WTC11 (cell line): Measurements from ENCODE around the gene ZNF202. TPM values are rescaled to one million over a fixed set of nuclear protein-coding genes. Genes with fewer than 3 reads are reported as not detected.
A peak's percentile ranks its signal among the peaks of the same experiment; 100 is the strongest.
"Not testable (repeated sequence)": the region's sequence is repeated elsewhere in the genome, so short reads cannot be mapped to it uniquely, and the experiment has no call there.

Experiments used
- ATAC-seq: fragments of 200-7000 bp; cut with Tn5 transposase; 2 replicates; pipeline ENCODE4 v1.10.0; 2021; ENCODE audit warnings: mild to moderate bottlenecking, moderate library complexity
- CTCF ChIA-PET: fragments of 300-600 bp; sonication (Branson Sonifier 250); formaldehyde crosslinking; loops from one replicate; lab custom pipeline; 2021; ENCODE audit warnings: antibody characterized with exemption; lab: Charles Lee
- POLR2A ChIA-PET: fragments of 350-600 bp; sonication (Branson Sonifier 250); formaldehyde crosslinking; loops from one replicate; lab custom pipeline; 2021; ENCODE audit warnings: antibody characterized with exemption; lab: Charles Lee
- DNase-seq: peaks from one replicate; pipeline ENCODE4 v3.0.0; 2021; ENCODE audit warnings: low spot score
- H3K27ac Mint-ChIP-seq: 2 replicates; pipeline ENCODE4 v1.8.0; 2021; ENCODE audit warnings: mixed read lengths
- H3K27me3 Mint-ChIP-seq: 2 replicates; pipeline ENCODE4 v1.8.0; 2021; ENCODE audit warnings: low read depth, mild to moderate bottlenecking, moderate library complexity, mixed read lengths
- H3K36me3 Mint-ChIP-seq: 2 replicates; pipeline ENCODE4 v1.8.0; 2021; ENCODE audit warnings: mixed read lengths
- H3K4me1 Mint-ChIP-seq: 2 replicates; pipeline ENCODE4 v1.8.0; 2022; ENCODE audit warnings: mixed read lengths
- H3K4me3 Mint-ChIP-seq: 2 replicates; pipeline ENCODE4 v1.8.0; 2021; ENCODE audit warnings: mild to moderate bottlenecking, moderate library complexity, mixed read lengths
- H3K9me3 Mint-ChIP-seq: 2 replicates; pipeline ENCODE4 v1.8.0; 2021; ENCODE audit warnings: mixed read lengths
- CREB1 ChIP-seq: sonication (generic); formaldehyde crosslinking; IDR thresholded peaks from 2 replicates; pipeline ENCODE4 v1.8.0; 2023; ENCODE audit warnings: mild to moderate bottlenecking, missing genetic modification reagents
- CTCF ChIP-seq: fragments of 200-600 bp; IDR thresholded peaks from 2 replicates; pipeline ENCODE4 v1.8.0; 2022; ENCODE audit warnings: antibody characterized with exemption
- ELF4 ChIP-seq: sonication (generic); formaldehyde crosslinking; IDR thresholded peaks from 2 replicates; pipeline ENCODE4 v1.8.1; 2022; ENCODE audit warnings: low read depth, mild to moderate bottlenecking, moderate library complexity, missing genetic modification reagents
- ETV6 ChIP-seq: sonication (generic); formaldehyde crosslinking; IDR thresholded peaks from 2 replicates; pipeline ENCODE4 v1.8.1; 2022; ENCODE audit warnings: mild to moderate bottlenecking, missing genetic modification reagents
- IRF1 ChIP-seq: sonication (generic); formaldehyde crosslinking; IDR thresholded peaks from 2 replicates; pipeline ENCODE4 v1.8.0; 2023; ENCODE audit warnings: missing genetic modification reagents
- IRF2 ChIP-seq: sonication (generic); formaldehyde crosslinking; IDR thresholded peaks from 2 replicates; pipeline ENCODE4 v1.8.0; 2022; ENCODE audit warnings: low read depth, missing genetic modification reagents, borderline replicate concordance
- MLX ChIP-seq: sonication (generic); formaldehyde crosslinking; IDR thresholded peaks from 2 replicates; pipeline ENCODE4 v1.8.1; 2023; ENCODE audit warnings: mild to moderate bottlenecking, missing genetic modification reagents, moderate library complexity
- NFYB ChIP-seq: sonication (generic); formaldehyde crosslinking; conservative IDR thresholded peaks from 2 replicates; pipeline ENCODE4 v1.8.0; 2022; ENCODE audit warnings: low read depth, missing genetic modification reagents
- PRDM15 ChIP-seq: sonication (generic); formaldehyde crosslinking; IDR thresholded peaks from 2 replicates; pipeline ENCODE4 v1.8.0; 2022; ENCODE audit warnings: missing genetic modification reagents
- USF1 ChIP-seq: sonication (generic); formaldehyde crosslinking; IDR thresholded peaks from 2 replicates; pipeline ENCODE4 v1.8.0; 2022; ENCODE audit warnings: mild to moderate bottlenecking, missing genetic modification reagents
- ZMAT4 ChIP-seq: fragments of 250-450 bp; sonication (Bioruptor Pico); IDR thresholded peaks from 2 replicates; pipeline ENCODE4 v1.9.0; 2021; ENCODE audit warnings: mild to moderate bottlenecking
- ZNF263 ChIP-seq: sonication (generic); formaldehyde crosslinking; IDR thresholded peaks from 2 replicates; pipeline ENCODE4 v1.8.1; 2022; ENCODE audit warnings: low read depth, mild to moderate bottlenecking, moderate library complexity, missing genetic modification reagents
- ZNF281 ChIP-seq: sonication (generic); formaldehyde crosslinking; IDR thresholded peaks from 2 replicates; pipeline ENCODE4 v1.8.0; 2023; ENCODE audit warnings: mild to moderate bottlenecking, missing genetic modification reagents
- ZNF425 ChIP-seq: fragments of 250-450 bp; sonication (Bioruptor Pico); conservative IDR thresholded peaks from 2 replicates; pipeline ENCODE4 v1.9.0; 2021; ENCODE audit warnings: mild to moderate bottlenecking
- total RNA-seq: library from RNA; stranded (reverse); gene quantifications from 3 replicates; pipeline ENCODE4 v1.2.3, GENCODE V29; 2021

Gene ZNF202
- total RNA-seq, 1 experiment from 2014 or later: 29.9 TPM

GRCh38 chr11:123753110-123753509, 11.7 kb upstream of the ZNF202 start (continued):
- TF ChIP-seq CTCF (no peak), NFYB (no peak), ZMAT4 (CRISPR knock-in tag) (no peak)

- peaks cover 41% of the 10 kb centered on the region for H3K4me1 Mint-ChIP-seq
- ATAC-seq: no peak
- ChIA-PET POLR2A (no interaction called here), CTCF (no interaction called here)
- TF ChIP-seq ZNF425 (CRISPR knock-in tag) (no peak), ZNF263 (CRISPR knock-in tag) (no peak), IRF1 (CRISPR knock-in tag) (no peak), CREB1 (CRISPR knock-in tag) (no peak), USF1 (CRISPR knock-in tag) (no peak), IRF2 (CRISPR knock-in tag) (no peak), ELF4 (CRISPR knock-in tag) (no peak), MLX (CRISPR knock-in tag) (no peak), ETV6 (CRISPR knock-in tag) (no peak)
- H3K9me3 Mint-ChIP-seq: peaks cover 42% of the 10 kb centered on the region
- no peaks in the 10 kb centered on the region for H3K27me3 Mint-ChIP-seq
- no peak overlapping the region for H3K4me3 Mint-ChIP-seq
- peaks cover 38% of the 10 kb centered on the region for H3K36me3 Mint-ChIP-seq
- no peak overlapping the region for H3K27ac Mint-ChIP-seq
- DNase-seq: no peak
These were observed 10.3 kb upstream of the ZNF202 start for GRCh38 chr11:123751781-123752180.

- H3K4me1 Mint-ChIP-seq: peaks cover 56% of the 10 kb centered on the region
- ATAC-seq, CTCF ChIA-PET, POLR2A ChIA-PET, H3K27me3 Mint-ChIP-seq, DNase-seq, H3K4me3 Mint-ChIP-seq, H3K27ac Mint-ChIP-seq: not testable (repeated sequence)
- peaks cover 38% of the 10 kb centered on the region for H3K36me3 Mint-ChIP-seq
- peaks cover 42% of the 10 kb centered on the region for H3K9me3 Mint-ChIP-seq
These were observed 6.9 kb upstream of the ZNF202 start for GRCh38 chr11:123748349-123748748.

- Mint-ChIP-seq H3K27ac (peak overlapping the region; percentile 94), H3K36me3 (peaks cover 28% of the 10 kb centered on the region), H3K27me3 (no peaks in the 10 kb centered on the region), H3K9me3 (peaks cover 26% of the 10 kb centered on the region), H3K4me3 (peak overlapping the region; percentile 38), H3K4me1 (peaks cover 52% of the 10 kb centered on the region)
- ATAC-seq (peak; percentile 27), DNase-seq (no peak)
- CTCF ChIA-PET: interaction anchor here (0.7 to 1.9 kb wide), 8 partner anchors 30 to 449 kb away, joined by 3 to 11 read pairs (median 4); no protein-coding TSS in a partner anchor
- POLR2A ChIA-PET: interaction anchor here (0.9 kb wide), 1 partner anchor 317 kb away, joined by 3 read pairs; no protein-coding TSS in a partner anchor
- TF ChIP-seq ZNF281 (no peak), PRDM15 (CRISPR knock-in tag) (peak; percentile 25; the same call in 1 of the 2 replicates)
These were observed 4.4 kb upstream of the ZNF202 start for GRCh38 chr11:123745764-123746451.
